Calu3 (cell line): ENCODE results near the gene ATP8B3. TPM values are rescaled to one million over a fixed set of nuclear protein-coding genes. Genes with fewer than 3 reads are reported as not detected.
A peak's percentile ranks its signal among the peaks of the same experiment; 100 is the strongest.

Experiments used
- BruUV-seq: library from RNA; stranded (reverse); fragments of 400-500 nt; replicated peaks from 2 replicates; lab custom pipeline; 2021; lab: Mats Ljungman, UMichigan
- CTCF ChIA-PET: fragments of 300-600 bp; sonication (Branson Sonifier 250); formaldehyde crosslinking; loops from one replicate; lab custom pipeline; 2022; ENCODE audit warnings: antibody characterized with exemption; lab: Charles Lee
- DNase-seq: peaks from one replicate; pipeline ENCODE4 v3.0.0; 2022
- H3K27ac Mint-ChIP-seq: one replicate; pipeline ENCODE4 v1.8.0; 2022; ENCODE audit warnings: mixed read lengths; ENCODE audit not compliant: unreplicated experiment
- H3K27me3 Mint-ChIP-seq: one replicate; pipeline ENCODE4 v1.8.0; 2022; ENCODE audit warnings: mixed read lengths; ENCODE audit not compliant: unreplicated experiment
- H3K36me3 Mint-ChIP-seq: one replicate; pipeline ENCODE4 v1.8.0; 2022; ENCODE audit warnings: mild to moderate bottlenecking, moderate library complexity, mixed read lengths; ENCODE audit not compliant: insufficient read depth, unreplicated experiment
- H3K4me1 Mint-ChIP-seq: one replicate; pipeline ENCODE4 v1.8.0; 2022; ENCODE audit warnings: mild to moderate bottlenecking, low read depth, mixed read lengths; ENCODE audit not compliant: unreplicated experiment
- H3K4me3 Mint-ChIP-seq: one replicate; pipeline ENCODE4 v1.8.0; 2022; ENCODE audit warnings: mild to moderate bottlenecking, low read depth, moderate library complexity, mixed read lengths; ENCODE audit not compliant: unreplicated experiment
- H3K9me3 Mint-ChIP-seq: one replicate; pipeline ENCODE4 v1.8.0; 2022; ENCODE audit warnings: low read depth, mixed read lengths; ENCODE audit not compliant: unreplicated experiment
- CTCF ChIP-seq: fragments of 200-600 bp; IDR thresholded peaks from one replicate; pipeline ENCODE4 v1.8.0; 2022; ENCODE audit warnings: antibody characterized with exemption; ENCODE audit not compliant: unreplicated experiment
- intact Hi-C: fragments of 100-400 bp; cut with micrococcal nuclease; formaldehyde crosslinking; loops from one replicate; pipeline ENCODE4 v1.10.0; 2022; ENCODE audit not compliant: unreplicated experiment
- total RNA-seq: library from RNA; stranded (reverse); gene quantifications from 2 replicates; pipeline ENCODE4 v1.2.3, GENCODE V29; 2022

Gene ATP8B3
- total RNA-seq, 1 experiment from 2014 or later = 6.7 TPM

- no peaks in the 10 kb centered on the region for H3K27me3 Mint-ChIP-seq
- H3K4me3 Mint-ChIP-seq = no peak overlapping the region
- intact Hi-C loops = no loop called here
- BruUV-seq = no TSS peak
- CTCF ChIA-PET = interaction anchor here (0.7 kb wide), 1 partner anchor 16 kb away, joined by 4 read pairs; no protein-coding TSS in a partner anchor
- no peak for TF ChIP-seq CTCF
- H3K4me1 Mint-ChIP-seq = no peaks in the 10 kb centered on the region
- DNase-seq = no peak
- no peak overlapping the region for H3K27ac Mint-ChIP-seq
- H3K9me3 Mint-ChIP-seq = no peaks in the 10 kb centered on the region
- H3K36me3 Mint-ChIP-seq = peaks cover 12% of the 10 kb centered on the region
Observed at GRCh38 chr19:1841209-1841924, 29.3 kb upstream of the ATP8B3 start.

- Mint-ChIP-seq H3K4me3 (no peak overlapping the region), H3K4me1 (no peaks in the 10 kb centered on the region), H3K27me3 (no peaks in the 10 kb centered on the region), H3K27ac (no peak overlapping the region), H3K9me3 (no peaks in the 10 kb centered on the region), H3K36me3 (peaks cover 4% of the 10 kb centered on the region)
- TF ChIP-seq CTCF = no peak
- DNase-seq = no peak
- BruUV-seq = no TSS peak
- intact Hi-C loops = no loop called here
- CTCF ChIA-PET = no interaction called here
Observed at GRCh38 chr19:1840541-1841115, 28.6 kb upstream of the ATP8B3 start.

GRCh38 chr19:1839658-1840540 lies 27.8 kb upstream of the ATP8B3 start:
- peaks cover 3% of the 10 kb centered on the region for H3K36me3 Mint-ChIP-seq
- BruUV-seq = no TSS peak
- H3K27me3 Mint-ChIP-seq = no peaks in the 10 kb centered on the region
- intact Hi-C loops = no loop called here
- CTCF ChIA-PET = no interaction called here
- DNase-seq = no peak
- H3K9me3 Mint-ChIP-seq = no peaks in the 10 kb centered on the region
- no peak overlapping the region for H3K27ac Mint-ChIP-seq
- no peak overlapping the region for H3K4me3 Mint-ChIP-seq
- no peaks in the 10 kb centered on the region for H3K4me1 Mint-ChIP-seq
- TF ChIP-seq CTCF = no peak

GRCh38 chr19:1837625-1838105 lies 25.6 kb upstream of the ATP8B3 start:
- Mint-ChIP-seq H3K36me3 (no peaks in the 10 kb centered on the region), H3K9me3 (no peaks in the 10 kb centered on the region), H3K27me3 (no peaks in the 10 kb centered on the region), H3K4me3 (no peak overlapping the region), H3K27ac (no peak overlapping the region), H3K4me1 (no peaks in the 10 kb centered on the region)
- CTCF ChIA-PET = interaction anchor here (0.7 to 1.4 kb wide), 2 partner anchors 12 to 292 kb away, joined by 3 to 4 read pairs; no protein-coding TSS in a partner anchor
- BruUV-seq = no TSS peak
- TF ChIP-seq CTCF = peak; percentile 82
- intact Hi-C loops = no loop called here
- peak; percentile 54 for DNase-seq
